HFF-Myc (cell line): ENCODE data around the gene DHRS13.
"Not testable (repeated sequence)": the region's sequence is repeated elsewhere in the genome, so short reads cannot be mapped to it uniquely, and the experiment has no call there.

ENCODE experiments used
- DNase-seq: peaks from one replicate; pipeline ENCODE4 v3.0.0-alpha.2; 2011; ENCODE audit warnings: low read depth; ENCODE audit errors: extremely low read depth
- H3K4me3 ChIP-seq: replicated peaks from 2 replicates; pipeline ENCODE4 v1.5.1; 2011; ENCODE audit warnings: low read depth, mild to moderate bottlenecking, control low read depth, low read length
- TF ChIP-seq, protein P1 (sequence below): IDR thresholded peaks from 2 replicates; pipeline ENCODE4 v1.5.1; 2012; ENCODE audit warnings: mild to moderate bottlenecking, low read depth, low read length, control low read depth; ENCODE audit errors: missing control alignments

DHRS13 gene

DNA sequence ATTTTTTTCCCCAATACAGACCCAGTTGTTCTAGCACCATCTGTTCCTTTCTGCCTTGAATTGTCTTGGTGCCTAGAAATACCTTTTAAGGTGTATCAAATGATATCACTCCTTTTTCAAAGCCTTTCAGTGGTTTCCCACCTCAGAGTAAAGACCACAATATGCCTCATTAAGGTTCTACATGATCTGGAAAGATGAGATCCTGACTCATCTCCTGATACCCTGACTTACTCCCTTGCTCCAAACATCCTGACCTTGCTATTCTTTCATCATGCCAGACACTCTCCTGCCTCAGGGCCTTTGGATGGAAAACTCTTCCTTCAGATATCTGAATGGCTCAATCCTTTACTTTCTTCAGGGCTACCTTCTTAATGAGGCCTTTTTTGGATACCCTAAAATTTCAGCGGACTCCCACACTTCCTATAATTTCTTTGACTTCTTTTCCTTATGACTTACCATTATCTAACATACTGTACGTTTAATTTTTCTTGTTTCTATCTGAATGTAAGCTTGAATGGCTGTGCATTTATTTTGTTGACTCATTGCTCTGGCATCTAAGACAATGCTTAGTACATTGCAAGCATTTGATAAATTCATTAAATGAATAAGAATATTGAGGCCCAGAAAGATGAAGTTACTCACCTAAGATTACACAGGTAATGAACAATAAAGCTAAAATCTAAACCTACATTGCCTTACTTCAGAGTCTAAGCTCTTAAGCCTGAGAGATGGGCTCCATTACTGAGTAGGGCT is 24.5 kb downstream of the DHRS13 start:
- TF ChIP-seq, protein P1, sequence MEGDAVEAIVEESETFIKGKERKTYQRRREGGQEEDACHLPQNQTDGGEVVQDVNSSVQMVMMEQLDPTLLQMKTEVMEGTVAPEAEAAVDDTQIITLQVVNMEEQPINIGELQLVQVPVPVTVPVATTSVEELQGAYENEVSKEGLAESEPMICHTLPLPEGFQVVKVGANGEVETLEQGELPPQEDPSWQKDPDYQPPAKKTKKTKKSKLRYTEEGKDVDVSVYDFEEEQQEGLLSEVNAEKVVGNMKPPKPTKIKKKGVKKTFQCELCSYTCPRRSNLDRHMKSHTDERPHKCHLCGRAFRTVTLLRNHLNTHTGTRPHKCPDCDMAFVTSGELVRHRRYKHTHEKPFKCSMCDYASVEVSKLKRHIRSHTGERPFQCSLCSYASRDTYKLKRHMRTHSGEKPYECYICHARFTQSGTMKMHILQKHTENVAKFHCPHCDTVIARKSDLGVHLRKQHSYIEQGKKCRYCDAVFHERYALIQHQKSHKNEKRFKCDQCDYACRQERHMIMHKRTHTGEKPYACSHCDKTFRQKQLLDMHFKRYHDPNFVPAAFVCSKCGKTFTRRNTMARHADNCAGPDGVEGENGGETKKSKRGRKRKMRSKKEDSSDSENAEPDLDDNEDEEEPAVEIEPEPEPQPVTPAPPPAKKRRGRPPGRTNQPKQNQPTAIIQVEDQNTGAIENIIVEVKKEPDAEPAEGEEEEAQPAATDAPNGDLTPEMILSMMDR = no peak
- no peak overlapping the region for H3K4me3 ChIP-seq
- no peak for DNase-seq

DNA sequence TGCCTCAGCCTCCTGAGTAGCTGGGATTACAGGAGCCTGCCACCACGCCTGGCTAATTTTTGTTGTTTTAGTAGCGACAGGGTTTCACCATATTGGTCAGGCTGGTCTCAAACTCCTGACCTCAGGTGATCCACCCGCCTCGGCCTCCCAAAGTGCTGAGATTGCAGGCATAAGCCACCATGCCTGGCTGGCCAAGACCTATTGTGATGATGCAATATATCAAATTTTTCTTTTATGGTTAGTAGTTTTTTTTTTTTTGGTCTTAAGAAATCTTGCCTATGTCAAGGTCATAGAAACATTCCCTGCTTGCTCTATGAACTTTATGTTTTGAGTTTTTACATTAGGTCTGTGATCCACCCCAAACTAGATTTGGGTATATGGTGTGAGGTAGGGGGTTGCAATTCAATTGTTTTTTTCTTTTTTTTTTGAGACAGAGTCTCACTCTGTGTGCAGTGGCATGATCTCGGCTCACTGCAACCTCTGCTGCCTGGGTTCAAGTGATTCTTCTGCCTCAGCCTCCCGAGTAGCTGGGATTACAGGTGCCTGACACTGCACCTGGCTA is 25.6 kb downstream of the DHRS13 start:
- H3K4me3 ChIP-seq, DNase-seq: not testable (repeated sequence)

DNA sequence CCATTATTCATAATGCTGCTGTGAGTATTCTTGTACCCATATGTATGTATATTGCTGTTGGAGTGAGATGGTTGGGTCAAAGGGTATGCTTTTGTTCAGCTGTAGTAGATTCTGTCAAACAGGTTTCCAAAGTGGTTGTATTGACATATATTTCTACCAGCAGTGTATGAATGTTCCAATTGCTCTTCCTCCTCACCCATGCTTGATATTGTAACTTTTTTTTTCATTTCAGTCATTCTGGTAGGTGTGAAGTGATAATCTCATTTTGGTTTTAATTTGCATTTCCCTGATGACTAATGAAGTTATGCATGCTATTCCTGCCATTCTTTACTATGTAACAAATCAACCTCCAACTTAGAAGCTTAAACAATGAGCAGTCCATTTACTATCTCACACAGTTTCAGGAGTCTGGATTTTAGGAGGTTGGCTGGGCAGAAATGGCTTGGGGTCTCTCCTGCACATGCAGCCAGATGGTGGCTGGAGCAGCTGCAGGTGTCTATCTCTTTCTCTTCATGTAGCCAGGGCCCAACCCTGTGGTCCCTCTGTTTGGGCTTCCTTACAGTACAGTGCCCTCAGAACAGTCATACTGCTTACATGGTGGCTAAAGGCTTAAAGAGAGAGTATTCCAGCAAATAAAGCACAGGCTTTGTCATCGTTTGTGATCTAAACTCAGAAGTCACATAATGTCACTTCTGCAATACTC is 26.9 kb downstream of the DHRS13 start:
- DNase-seq = no peak
- TF ChIP-seq, protein P1 = no peak
- H3K4me3 ChIP-seq = no peak overlapping the region

DNA sequence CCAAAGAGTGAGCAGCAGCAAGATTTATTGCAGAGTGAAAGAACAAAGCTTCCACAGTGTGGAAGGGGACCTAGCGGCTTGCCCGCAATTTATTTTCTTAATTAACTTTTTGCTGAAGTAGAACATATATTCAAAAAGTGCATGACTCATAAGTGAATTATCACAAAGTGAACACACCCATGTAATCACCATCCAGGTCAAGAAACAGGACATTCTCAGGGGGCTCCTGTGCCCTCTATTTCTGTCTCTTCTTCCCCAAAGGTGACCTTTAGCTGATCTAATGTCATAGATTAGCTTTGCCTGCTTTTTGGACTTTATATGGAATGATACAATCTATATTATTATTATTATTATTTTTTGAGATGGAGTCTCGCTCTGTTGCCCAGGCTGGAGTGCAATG is 28.1 kb downstream of the DHRS13 start:
- no peak for DNase-seq
- H3K4me3 ChIP-seq = no peak overlapping the region
- TF ChIP-seq, protein P1 = no peak

DNA sequence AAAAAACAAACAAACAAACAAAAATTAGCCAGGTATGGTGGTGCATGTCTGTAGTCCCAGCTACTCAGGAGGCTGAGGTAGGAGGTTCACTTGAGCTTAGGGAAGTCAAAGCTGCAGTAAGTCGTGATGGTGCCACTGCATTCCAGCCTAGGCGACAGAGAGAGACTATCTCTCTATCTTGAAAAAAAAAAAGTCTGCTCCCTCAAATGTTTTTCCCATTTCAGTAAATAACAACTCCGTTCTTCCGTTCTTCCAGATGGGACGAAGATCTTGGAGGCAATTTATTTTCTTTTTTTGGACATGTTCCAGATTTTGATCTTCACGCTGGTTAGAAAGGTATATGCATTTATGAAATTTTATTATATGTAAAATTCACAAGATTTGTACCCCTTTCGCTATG is 29.0 kb downstream of the DHRS13 start:
- TF ChIP-seq, protein P1 = no peak
- no peak overlapping the region for H3K4me3 ChIP-seq
- no peak for DNase-seq

DNA sequence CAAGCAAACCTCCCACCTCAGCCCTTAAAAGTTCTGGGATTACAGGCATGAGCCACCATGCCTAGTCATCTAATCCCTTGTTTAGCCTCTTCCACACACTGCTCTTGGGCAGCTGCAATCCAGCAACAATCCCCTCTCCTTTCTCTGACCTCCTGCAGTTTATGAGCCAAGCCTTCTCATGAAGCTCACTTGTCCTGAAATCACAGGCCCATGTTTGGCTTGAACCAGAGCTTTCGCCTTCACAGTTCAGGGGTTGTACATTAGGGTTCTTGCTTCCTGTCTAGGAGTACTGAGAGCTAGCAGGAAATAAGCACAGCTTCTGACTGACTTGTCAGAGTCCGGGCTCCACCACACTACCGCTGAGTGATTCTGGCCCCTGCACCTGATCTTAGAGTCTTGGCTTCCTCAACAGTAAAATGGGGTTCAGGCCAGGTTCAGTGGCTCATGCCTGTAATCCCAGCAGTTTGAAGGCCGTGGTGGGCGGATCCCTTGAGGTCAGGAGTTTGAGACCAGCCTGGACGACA is 31.8 kb downstream of the DHRS13 start:
- DNase-seq = no peak
- TF ChIP-seq, protein P1 = no peak
- H3K4me3 ChIP-seq = no peak overlapping the region

DNA sequence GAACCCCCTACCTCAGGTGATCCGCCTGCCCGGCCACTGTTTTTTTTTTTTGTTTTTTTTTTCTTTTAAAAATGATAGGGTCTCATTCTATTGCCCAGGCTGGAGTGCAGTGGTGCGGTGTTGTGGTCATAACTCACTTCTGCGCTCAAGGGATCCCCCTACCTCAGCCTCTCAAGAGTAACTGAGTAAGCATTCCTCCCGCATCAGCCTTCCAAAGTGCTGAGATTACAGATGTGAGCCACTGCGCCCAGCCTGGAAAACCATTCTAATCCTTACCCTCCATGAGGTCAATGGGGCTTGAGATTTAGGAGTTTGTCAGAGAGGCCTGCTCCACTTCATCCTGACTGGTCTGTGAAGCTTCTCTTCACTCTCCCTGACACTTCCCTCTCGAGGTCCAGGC is 35.6 kb downstream of the DHRS13 start:
- no peak for DNase-seq
- TF ChIP-seq, protein P1 = no peak
- H3K4me3 ChIP-seq = no peak overlapping the region
